Neural cell (in vitro differentiated cells): ENCODE results near the gene PLAAT4. TPM values are rescaled to one million over a fixed set of nuclear protein-coding genes. Genes with fewer than 3 reads are reported as not detected.

Source experiments
- H2AFZ ChIP-seq: fragments of 200-600, 300-800 bp; sonication (generic), shearing (Covaris generic); 2 replicates; pipeline ENCODE4 v1.6.0; 2014; ENCODE audit warnings: low read depth, mild to moderate bottlenecking, antibody characterized with exemption, low read length, moderate library complexity
- H3F3A ChIP-seq: fragments of 200-600 bp; shearing (Covaris generic); 2 replicates; pipeline ENCODE4 v1.6.1; 2016; ENCODE audit warnings: mild to moderate bottlenecking, moderate library complexity, mixed read lengths, antibody characterized with exemption, low read length; ENCODE audit not compliant: insufficient read depth, poor library complexity, severe bottlenecking
- H3K27ac ChIP-seq: fragments of 200-600, 300-800 bp; sonication (generic), shearing (Covaris generic); 2 replicates; pipeline ENCODE4 v1.5.1; 2014; ENCODE audit warnings: mild to moderate bottlenecking, low read length, moderate library complexity
- H3K27me3 ChIP-seq: fragments of 300-800, 200-600 bp; sonication (generic), shearing (Covaris generic); 2 replicates; pipeline ENCODE4 v1.6.0; 2014; ENCODE audit warnings: mild to moderate bottlenecking, low read depth, low read length, moderate library complexity; ENCODE audit not compliant: insufficient read depth
- H3K36me3 ChIP-seq: fragments of 300-800, 200-600 bp; sonication (generic), shearing (Covaris generic); 2 replicates; pipeline ENCODE4 v1.5.1; 2014; ENCODE audit warnings: mild to moderate bottlenecking, antibody characterized with exemption, low read length, moderate library complexity; ENCODE audit not compliant: insufficient read depth
- H3K4me2 ChIP-seq: fragments of 300-800, 200-600 bp; sonication (generic), shearing (Covaris generic); 2 replicates; pipeline ENCODE4 v1.6.0; 2014; ENCODE audit warnings: mild to moderate bottlenecking, low read length
- H3K4me3 ChIP-seq: fragments of 300-800, 200-600 bp; sonication (generic), shearing (Covaris generic); 2 replicates; pipeline ENCODE4 v1.5.1; 2014; ENCODE audit warnings: mild to moderate bottlenecking, low read length, moderate library complexity
- H3K79me2 ChIP-seq: fragments of 200-600 bp; shearing (Covaris generic); replicated peaks from 2 replicates; pipeline ENCODE4 v1.6.0; 2014; ENCODE audit warnings: mild to moderate bottlenecking, low read length, moderate library complexity; ENCODE audit not compliant: insufficient read depth
- H3K9ac ChIP-seq: fragments of 300-800, 200-600 bp; sonication (generic), shearing (Covaris generic); 2 replicates; pipeline ENCODE4 v1.6.1; 2016; ENCODE audit warnings: mild to moderate bottlenecking, low read length, mixed read lengths
- H3K9me2 ChIP-seq: fragments of 200-600 bp; shearing (Covaris generic); 2 replicates; pipeline ENCODE4 v1.6.1; 2016; ENCODE audit warnings: mild to moderate bottlenecking, low read length, mixed read lengths; ENCODE audit not compliant: insufficient read depth
- H3K9me3 ChIP-seq: fragments of 200-600, 300-800 bp; sonication (generic), shearing (Covaris generic); 2 replicates; pipeline ENCODE4 v1.6.1; 2016; ENCODE audit warnings: mild to moderate bottlenecking, mixed run types, low read length, moderate library complexity, mixed read lengths
- H4K20me1 ChIP-seq: fragments of 200-600 bp; shearing (Covaris generic); 2 replicates; pipeline ENCODE4 v1.6.1; 2016; ENCODE audit warnings: mild to moderate bottlenecking, mixed run types; ENCODE audit not compliant: insufficient read depth
- EP300 ChIP-seq: fragments of 450-650 bp; conservative IDR thresholded peaks from 2 replicates; pipeline ENCODE4 v1.6.1; 2014; ENCODE audit warnings: antibody characterized with exemption, mild to moderate bottlenecking, moderate library complexity; ENCODE audit not compliant: poor library complexity, severe bottlenecking
- EZH2 ChIP-seq: fragments of 200-600, 300-800 bp; shearing (Covaris generic), sonication (generic); IDR thresholded peaks from 2 replicates; pipeline ENCODE4 v1.6.1; 2014; ENCODE audit warnings: antibody characterized with exemption, low read length, borderline replicate concordance, mild to moderate bottlenecking; ENCODE audit not compliant: insufficient read depth, poor library complexity, severe bottlenecking
- MXI1 ChIP-seq: fragments of 450-650 bp; conservative IDR thresholded peaks from 2 replicates; pipeline ENCODE4 v1.6.1; 2014; ENCODE audit warnings: antibody characterized with exemption, mild to moderate bottlenecking; ENCODE audit not compliant: poor library complexity, severe bottlenecking
- POLR2AphosphoS5 ChIP-seq: IDR thresholded peaks from 2 replicates; pipeline ENCODE4 v1.6.1; 2012
- RAD21 ChIP-seq: fragments of 450-650 bp; conservative IDR thresholded peaks from 2 replicates; pipeline ENCODE4 v1.6.1; 2014; ENCODE audit warnings: antibody characterized with exemption, mild to moderate bottlenecking, moderate library complexity
- SMC3 ChIP-seq: fragments of 450-650 bp; conservative IDR thresholded peaks from 2 replicates; pipeline ENCODE4 v1.6.1; 2014; ENCODE audit warnings: antibody characterized with exemption, mild to moderate bottlenecking, moderate library complexity; ENCODE audit not compliant: poor library complexity
- TAF1 ChIP-seq: IDR thresholded peaks from 2 replicates; pipeline ENCODE4 v1.6.1; 2012; ENCODE audit warnings: low read depth
- polyA plus RNA-seq: library from polyadenylated mRNA; depleted of rRNA; stranded (reverse); fragments of >200 nt; gene quantifications from 2 replicates; pipeline ENCODE4 v1.2.3, GENCODE V29; 2014
- TF ChIP-seq, protein P1 (sequence below): fragments of 450-650 bp; IDR thresholded peaks from 2 replicates; pipeline ENCODE4 v1.5.1; 2014; ENCODE audit warnings: antibody characterized with exemption, mild to moderate bottlenecking, moderate library complexity; ENCODE audit not compliant: poor library complexity, severe bottlenecking
- TF ChIP-seq, protein P2 (sequence below): IDR thresholded peaks from 2 replicates; pipeline ENCODE4 v1.6.1; 2012; ENCODE audit warnings: borderline replicate concordance

Gene PLAAT4
- polyA plus RNA-seq, 1 donor from 2014 or later, result not detected

DNA sequence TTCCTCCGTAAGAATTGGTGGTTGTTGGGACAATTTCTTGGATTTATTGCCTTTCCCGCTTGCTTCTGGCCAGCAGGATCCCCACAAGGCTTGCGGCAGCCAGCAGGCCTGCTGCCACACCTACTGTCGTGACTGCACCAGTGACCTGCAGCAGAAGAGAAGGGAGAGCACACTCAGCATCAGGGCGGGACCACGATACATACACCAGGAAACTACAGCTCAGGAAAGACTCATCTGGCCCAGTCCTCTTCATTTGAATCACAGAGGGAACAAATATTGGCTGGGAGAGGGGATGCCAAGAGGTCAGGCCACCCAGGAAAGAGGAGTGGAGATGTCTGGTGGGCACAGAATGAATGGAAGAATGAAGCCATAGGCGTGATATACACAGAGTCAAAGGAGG, 16.3 kb downstream of the PLAAT4 start:
- Histone ChIP-seq H3K9me2 (no peaks in the 10 kb centered on the region), H3K27ac (no peak overlapping the region), H3K4me3 (no peak overlapping the region), H2AFZ (no peak overlapping the region), H4K20me1 (no peaks in the 10 kb centered on the region), H3K79me2 (no peaks in the 10 kb centered on the region), H3K9ac (no peak overlapping the region), H3K27me3 (no peaks in the 10 kb centered on the region), H3K36me3 (no peaks in the 10 kb centered on the region), H3K9me3 (no peaks in the 10 kb centered on the region), H3F3A (no peaks in the 10 kb centered on the region), H3K4me2 (no peak overlapping the region)
- TF ChIP-seq TAF1 (no peak), RAD21 (no peak), SMC3 (no peak), EP300 (no peak), MXI1 (no peak), EZH2 (no peak)
- TF ChIP-seq, protein P1, sequence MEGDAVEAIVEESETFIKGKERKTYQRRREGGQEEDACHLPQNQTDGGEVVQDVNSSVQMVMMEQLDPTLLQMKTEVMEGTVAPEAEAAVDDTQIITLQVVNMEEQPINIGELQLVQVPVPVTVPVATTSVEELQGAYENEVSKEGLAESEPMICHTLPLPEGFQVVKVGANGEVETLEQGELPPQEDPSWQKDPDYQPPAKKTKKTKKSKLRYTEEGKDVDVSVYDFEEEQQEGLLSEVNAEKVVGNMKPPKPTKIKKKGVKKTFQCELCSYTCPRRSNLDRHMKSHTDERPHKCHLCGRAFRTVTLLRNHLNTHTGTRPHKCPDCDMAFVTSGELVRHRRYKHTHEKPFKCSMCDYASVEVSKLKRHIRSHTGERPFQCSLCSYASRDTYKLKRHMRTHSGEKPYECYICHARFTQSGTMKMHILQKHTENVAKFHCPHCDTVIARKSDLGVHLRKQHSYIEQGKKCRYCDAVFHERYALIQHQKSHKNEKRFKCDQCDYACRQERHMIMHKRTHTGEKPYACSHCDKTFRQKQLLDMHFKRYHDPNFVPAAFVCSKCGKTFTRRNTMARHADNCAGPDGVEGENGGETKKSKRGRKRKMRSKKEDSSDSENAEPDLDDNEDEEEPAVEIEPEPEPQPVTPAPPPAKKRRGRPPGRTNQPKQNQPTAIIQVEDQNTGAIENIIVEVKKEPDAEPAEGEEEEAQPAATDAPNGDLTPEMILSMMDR, result no peak
- TF ChIP-seq, protein P2, sequence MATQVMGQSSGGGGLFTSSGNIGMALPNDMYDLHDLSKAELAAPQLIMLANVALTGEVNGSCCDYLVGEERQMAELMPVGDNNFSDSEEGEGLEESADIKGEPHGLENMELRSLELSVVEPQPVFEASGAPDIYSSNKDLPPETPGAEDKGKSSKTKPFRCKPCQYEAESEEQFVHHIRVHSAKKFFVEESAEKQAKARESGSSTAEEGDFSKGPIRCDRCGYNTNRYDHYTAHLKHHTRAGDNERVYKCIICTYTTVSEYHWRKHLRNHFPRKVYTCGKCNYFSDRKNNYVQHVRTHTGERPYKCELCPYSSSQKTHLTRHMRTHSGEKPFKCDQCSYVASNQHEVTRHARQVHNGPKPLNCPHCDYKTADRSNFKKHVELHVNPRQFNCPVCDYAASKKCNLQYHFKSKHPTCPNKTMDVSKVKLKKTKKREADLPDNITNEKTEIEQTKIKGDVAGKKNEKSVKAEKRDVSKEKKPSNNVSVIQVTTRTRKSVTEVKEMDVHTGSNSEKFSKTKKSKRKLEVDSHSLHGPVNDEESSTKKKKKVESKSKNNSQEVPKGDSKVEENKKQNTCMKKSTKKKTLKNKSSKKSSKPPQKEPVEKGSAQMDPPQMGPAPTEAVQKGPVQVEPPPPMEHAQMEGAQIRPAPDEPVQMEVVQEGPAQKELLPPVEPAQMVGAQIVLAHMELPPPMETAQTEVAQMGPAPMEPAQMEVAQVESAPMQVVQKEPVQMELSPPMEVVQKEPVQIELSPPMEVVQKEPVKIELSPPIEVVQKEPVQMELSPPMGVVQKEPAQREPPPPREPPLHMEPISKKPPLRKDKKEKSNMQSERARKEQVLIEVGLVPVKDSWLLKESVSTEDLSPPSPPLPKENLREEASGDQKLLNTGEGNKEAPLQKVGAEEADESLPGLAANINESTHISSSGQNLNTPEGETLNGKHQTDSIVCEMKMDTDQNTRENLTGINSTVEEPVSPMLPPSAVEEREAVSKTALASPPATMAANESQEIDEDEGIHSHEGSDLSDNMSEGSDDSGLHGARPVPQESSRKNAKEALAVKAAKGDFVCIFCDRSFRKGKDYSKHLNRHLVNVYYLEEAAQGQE, result no peak

DNA sequence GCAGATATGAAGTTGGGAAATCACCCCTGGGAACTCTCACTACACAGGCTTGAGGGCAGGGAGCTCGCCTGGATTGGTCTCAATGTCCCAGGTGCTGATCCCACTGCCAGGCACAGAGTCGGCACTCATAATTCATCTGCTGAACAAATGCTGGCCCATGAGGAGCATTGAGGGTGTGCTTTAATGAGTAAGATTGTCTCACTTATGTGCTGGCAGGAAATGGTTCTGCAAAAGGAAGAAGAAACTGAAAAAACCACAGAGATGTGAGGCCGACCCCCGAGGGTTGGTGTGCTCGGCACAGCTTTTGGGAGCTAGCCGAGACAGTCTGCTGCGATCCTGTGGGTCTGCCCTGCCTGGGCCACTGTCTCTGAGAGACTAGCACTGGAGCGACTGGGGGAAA, 17.2 kb downstream of the PLAAT4 start:
- Histone ChIP-seq H3K4me3 (no peak overlapping the region), H3K9me3 (no peaks in the 10 kb centered on the region), H3F3A (no peaks in the 10 kb centered on the region), H3K79me2 (no peaks in the 10 kb centered on the region), H3K27me3 (no peaks in the 10 kb centered on the region), H2AFZ (no peak overlapping the region), H3K9me2 (no peaks in the 10 kb centered on the region), H3K27ac (peak overlapping the region; percentile 47), H3K36me3 (no peaks in the 10 kb centered on the region), H3K4me2 (no peak overlapping the region), H3K9ac (no peak overlapping the region), H4K20me1 (no peaks in the 10 kb centered on the region)
- TF ChIP-seq SMC3, result no peak
- TF ChIP-seq, protein P1, result no peak
- TF ChIP-seq POLR2AphosphoS5, result no peak
- no peak for TF ChIP-seq EZH2
- TF ChIP-seq, protein P2, result no peak
- TF ChIP-seq TAF1, result no peak
- TF ChIP-seq MXI1, result no peak
- TF ChIP-seq RAD21, result no peak
- no peak for TF ChIP-seq EP300
